HEK293 (cell line): ENCODE data around the gene DCN.
"Not testable (repeated sequence)": the region's sequence is repeated elsewhere in the genome, so short reads cannot be mapped to it uniquely, and the experiment has no call there.

Source experiments
- CTCF ChIA-PET: fragments of 350-600 bp; formaldehyde crosslinking; extraction: SDS; loops from one replicate; lab custom pipeline; 2021; ENCODE audit warnings: antibody characterized with exemption; lab: Yijun Ruan, JAX
- POLR2A ChIA-PET: fragments of 300-600 bp; formaldehyde crosslinking; extraction: SDS; loops from one replicate; lab custom pipeline; 2020; ENCODE audit warnings: antibody characterized with exemption, inconsistent platforms; lab: Yijun Ruan, JAX
- H3K27ac ChIP-seq: fragments of 200-500 bp; sonication (Bioruptor generic); 2 replicates; pipeline ENCODE4 v1.5.1; 2014; ENCODE audit warnings: low read depth, low read length, control low read depth, inconsistent platforms; ENCODE audit errors: extremely low read depth
- H3K36me3 ChIP-seq, 2 experiments: fragments of 200-500 bp in 1 of 2; sonication (Bioruptor generic) in 1 of 2; 1 replicate in 1 of 2; 2 replicates in 1 of 2; pipeline ENCODE4 v1.5.1; 2014 to 2017; ENCODE audit warnings: inconsistent platforms in 2 of 2, low read length in 2 of 2; ENCODE audit not compliant: control insufficient read depth in 2 of 2, insufficient read depth in 1 of 2
- H3K4me1 ChIP-seq: fragments of 200-500 bp; sonication (Bioruptor generic); 2 replicates; pipeline ENCODE4 v1.5.1; 2014; ENCODE audit warnings: mild to moderate bottlenecking, low read length, inconsistent platforms; ENCODE audit not compliant: control insufficient read depth, insufficient read depth
- H3K4me3 ChIP-seq: 2 replicates; pipeline ENCODE4 v1.5.1; 2011; ENCODE audit warnings: low read depth, mild to moderate bottlenecking, control low read depth, low read length, moderate library complexity
- H3K9me3 ChIP-seq: fragments of 200-500 bp; sonication (Bioruptor generic); 2 replicates; pipeline ENCODE4 v1.5.1; 2014; ENCODE audit warnings: low read depth, low read length, inconsistent platforms; ENCODE audit not compliant: control insufficient read depth, insufficient read depth
- HOXA7 ChIP-seq: sonication (generic); formaldehyde crosslinking; IDR thresholded peaks from 2 replicates; pipeline ENCODE4 v1.8.1; 2022; ENCODE audit warnings: missing genetic modification reagents, borderline replicate concordance
- HOXC10 ChIP-seq: sonication (generic); formaldehyde crosslinking; IDR thresholded peaks from 2 replicates; pipeline ENCODE4 v1.8.1; 2023; ENCODE audit warnings: mild to moderate bottlenecking, missing genetic modification reagents
- MYNN ChIP-seq: fragments of 450-650 bp; formaldehyde crosslinking; IDR thresholded peaks from 2 replicates; pipeline ENCODE4 v1.5.1; 2016; ENCODE audit warnings: missing biosample characterization, missing genetic modification characterization, borderline replicate concordance
- PBX3 ChIP-seq: sonication (generic); formaldehyde crosslinking; IDR thresholded peaks from 2 replicates; pipeline ENCODE4 v1.8.1; 2022; ENCODE audit warnings: mild to moderate bottlenecking, moderate library complexity, missing genetic modification reagents
- TSHZ1 ChIP-seq: fragments of 450-650 bp; formaldehyde crosslinking; IDR thresholded peaks from 2 replicates; pipeline ENCODE4 v1.5.1; 2016; ENCODE audit warnings: missing biosample characterization, missing genetic modification characterization, borderline replicate concordance
- ZFP41 ChIP-seq: fragments of 450-650 bp; formaldehyde crosslinking; IDR thresholded peaks from 2 replicates; pipeline ENCODE4 v1.5.1; 2016; ENCODE audit warnings: missing biosample characterization, missing genetic modification characterization, borderline replicate concordance
- ZNF114 ChIP-seq: fragments of 450-650 bp; formaldehyde crosslinking; IDR thresholded peaks from 2 replicates; pipeline ENCODE4 v1.5.0; 2017; ENCODE audit warnings: missing biosample characterization, missing genetic modification characterization
- ZNF121 ChIP-seq: fragments of 450-650 bp; formaldehyde crosslinking; IDR thresholded peaks from 2 replicates; pipeline ENCODE4 v1.5.1; 2016; ENCODE audit warnings: missing biosample characterization, missing genetic modification characterization
- ZNF146 ChIP-seq: fragments of 450-650 bp; formaldehyde crosslinking; IDR thresholded peaks from 2 replicates; pipeline ENCODE4 v1.5.1; 2016; ENCODE audit warnings: missing biosample characterization, missing genetic modification characterization
- ZNF2 ChIP-seq: fragments of 450-650 bp; formaldehyde crosslinking; IDR thresholded peaks from 2 replicates; pipeline ENCODE4 v1.5.1; 2016; ENCODE audit warnings: missing biosample characterization, missing genetic modification characterization
- ZNF211 ChIP-seq: fragments of 450-650 bp; formaldehyde crosslinking; IDR thresholded peaks from 2 replicates; pipeline ENCODE4 v1.5.1; 2016; ENCODE audit warnings: low read depth, missing biosample characterization, missing genetic modification characterization
- ZNF324 ChIP-seq: fragments of 450-650 bp; formaldehyde crosslinking; IDR thresholded peaks from 2 replicates; pipeline ENCODE4 v1.5.1; 2016; ENCODE audit warnings: missing biosample characterization, missing genetic modification characterization
- ZNF366 ChIP-seq: fragments of 450-650 bp; formaldehyde crosslinking; conservative IDR thresholded peaks from 2 replicates; pipeline ENCODE4 v1.5.1; 2016; ENCODE audit warnings: missing biosample characterization, missing genetic modification characterization
- ZNF488 ChIP-seq: fragments of 450-650 bp; formaldehyde crosslinking; IDR thresholded peaks from 2 replicates; pipeline ENCODE4 v1.5.1; 2016; ENCODE audit warnings: missing biosample characterization, missing genetic modification characterization
- ZNF510 ChIP-seq: fragments of 450-650 bp; formaldehyde crosslinking; IDR thresholded peaks from 2 replicates; pipeline ENCODE4 v1.5.1; 2018; ENCODE audit warnings: mild to moderate bottlenecking, missing genetic modification characterization, missing biosample characterization; ENCODE audit not compliant: insufficient replicate concordance
- ZNF560 ChIP-seq: fragments of 450-650 bp; formaldehyde crosslinking; IDR thresholded peaks from 2 replicates; pipeline ENCODE4 v1.5.1; 2017; ENCODE audit warnings: missing biosample characterization, missing genetic modification characterization, borderline replicate concordance
- ZNF623 ChIP-seq: fragments of 450-650 bp; formaldehyde crosslinking; IDR thresholded peaks from 2 replicates; pipeline ENCODE4 v1.5.1; 2016; ENCODE audit warnings: missing biosample characterization, missing genetic modification characterization
- ZNF624 ChIP-seq: fragments of 450-650 bp; formaldehyde crosslinking; IDR thresholded peaks from 2 replicates; pipeline ENCODE4 v1.5.1; 2017; ENCODE audit warnings: missing biosample characterization, missing genetic modification characterization
- ZNF776 ChIP-seq: fragments of 450-650 bp; formaldehyde crosslinking; IDR thresholded peaks from 2 replicates; pipeline ENCODE4 v1.5.0; 2017; ENCODE audit warnings: missing biosample characterization, missing genetic modification characterization, borderline replicate concordance
- ZNF830 ChIP-seq: fragments of 450-650 bp; IDR thresholded peaks from 2 replicates; pipeline ENCODE4 v1.5.0; 2018; ENCODE audit warnings: missing biosample characterization, missing genetic modification characterization, low read depth, mild to moderate bottlenecking, moderate library complexity

DCN gene

DNA sequence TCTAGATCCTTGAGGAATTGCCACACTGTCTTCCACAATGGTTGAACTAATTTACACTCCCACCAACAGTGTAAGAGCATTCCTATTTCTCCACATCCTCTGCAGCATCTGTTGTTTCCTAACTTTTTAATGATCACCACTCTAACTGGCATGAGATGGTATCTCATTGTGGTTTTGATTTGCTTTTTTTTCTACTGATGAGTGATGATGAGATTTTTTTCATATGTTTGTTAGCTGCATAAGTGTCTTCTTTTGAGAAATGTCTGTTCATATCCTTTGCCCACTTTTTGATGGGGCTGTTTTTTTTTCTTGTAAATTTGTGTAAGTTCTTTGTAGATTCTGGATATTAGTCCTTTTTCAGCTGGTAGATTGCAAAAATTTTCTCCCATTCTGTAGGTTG is 24.7 kb upstream of the DCN start:
- H3K36me3 ChIP-seq, H3K4me1 ChIP-seq, CTCF ChIA-PET, H3K4me3 ChIP-seq, H3K9me3 ChIP-seq, POLR2A ChIA-PET, H3K27ac ChIP-seq: not testable (repeated sequence)

GRCh38 chr12:91205811-91206210 is 23.2 kb upstream of the DCN start:
- no peak for TF ChIP-seq MYNN (tag by site-specific recombination)
- no peak for TF ChIP-seq ZNF324 (tag by site-specific recombination)
- CTCF ChIA-PET, result no interaction called here
- H3K4me3 ChIP-seq, result no peak overlapping the region
- H3K36me3 ChIP-seq, result no peaks in the 10 kb centered on the region
- no peaks in the 10 kb centered on the region for H3K4me1 ChIP-seq
- no peaks in the 10 kb centered on the region for H3K9me3 ChIP-seq
- POLR2A ChIA-PET, result no interaction called here
- H3K27ac ChIP-seq, result no peak overlapping the region

GRCh38 chr12:91204421-91204820 is 21.8 kb upstream of the DCN start:
- no peaks in the 10 kb centered on the region for H3K9me3 ChIP-seq
- no peak overlapping the region for H3K4me3 ChIP-seq
- H3K36me3 ChIP-seq, result no peaks in the 10 kb centered on the region
- H3K4me1 ChIP-seq, result no peaks in the 10 kb centered on the region
- ChIA-PET POLR2A (no interaction called here), CTCF (no interaction called here)
- no peak for TF ChIP-seq ZNF211 (tag by site-specific recombination)
- TF ChIP-seq ZNF510 (tag by site-specific recombination), result no peak
- TF ChIP-seq TSHZ1 (tag by site-specific recombination), result no peak
- TF ChIP-seq ZNF560 (tag by site-specific recombination), result no peak
- TF ChIP-seq HOXA7, result no peak
- no peak for TF ChIP-seq ZNF121
- no peak for TF ChIP-seq ZNF146 (tag by site-specific recombination)
- TF ChIP-seq HOXC10 (CRISPR knock-in tag), result no peak
- no peak overlapping the region for H3K27ac ChIP-seq

GRCh38 chr12:91203610-91204009 is 21.0 kb upstream of the DCN start:
- no peaks in the 10 kb centered on the region for H3K9me3 ChIP-seq
- no peak overlapping the region for H3K27ac ChIP-seq
- CTCF ChIA-PET, result no interaction called here
- no peaks in the 10 kb centered on the region for H3K4me1 ChIP-seq
- POLR2A ChIA-PET, result no interaction called here
- TF ChIP-seq ZNF776 (tag by site-specific recombination) (no peak), ZNF488 (tag by site-specific recombination) (no peak), ZNF830 (tag by site-specific recombination) (no peak), ZNF114 (tag by site-specific recombination) (no peak), PBX3 (CRISPR knock-in tag) (no peak), ZNF624 (tag by site-specific recombination) (no peak), ZNF324 (tag by site-specific recombination) (no peak), ZNF623 (no peak), ZFP41 (tag by site-specific recombination) (no peak), ZNF366 (tag by site-specific recombination) (no peak), ZNF2 (no peak)
- TF ChIP-seq, all 188 proteins: peak for 0
- no peaks in the 10 kb centered on the region for H3K36me3 ChIP-seq
- no peak overlapping the region for H3K4me3 ChIP-seq
